K562 treated with DMSO at 1 percent for 24 hours (cell line): ENCODE measurements around the gene ZKSCAN5. TPM values are rescaled to one million over a fixed set of nuclear protein-coding genes. Genes with fewer than 3 reads are reported as not detected.

Source experiments
- total RNA-seq: library from RNA; unstranded; fragments of 300-600 nt; gene quantifications from 2 replicates; pipeline ENCODE4 v1.2.3, GENCODE V29; 2022; ENCODE audit warnings: low read depth; ENCODE audit not compliant: insufficient read depth

ZKSCAN5 gene
- 11.7 and 12.9 TPM in 2 replicates for total RNA-seq

GRCh38 chr7:99504603-99505323, at the start of gene ZKSCAN5:
ZKSCAN5 (plus strand) TSS chr7:99504662; CDS start chr7:99506045, 1,383 bp downstream.

GRCh38 chr7:99472561-99473314, 31.7 kb upstream of the ZKSCAN5 start, which contains the start of gene ZNF789:
ZNF789 (plus strand) TSS chr7:99472890; CDS start chr7:99476457, 3,567 bp downstream.

GRCh38 chr7:99499721-99500636, 4.5 kb upstream of the ZKSCAN5 start, which contains the start of gene ZNF394:
ZNF394 (minus strand) TSS chr7:99500281; CDS start chr7:99500093, 188 bp downstream.

GRCh38 chr7:99551767-99552463, 47.5 kb downstream of the ZKSCAN5 start, which contains the start of gene FAM200A:
FAM200A (minus strand) TSS chr7:99552114; CDS start chr7:99548407, 3,707 bp downstream.

GRCh38 chr7:99558306-99559174, 54.1 kb downstream of the ZKSCAN5 start, which contains the start of gene ZNF655:
ZNF655 (plus strand) TSS chr7:99558642; CDS start chr7:99560560, 1,918 bp downstream.

Other genes starting within 250 kb of the ZKSCAN5 start
- gene MYH16, start 231.8 kb upstream of the ZKSCAN5 start, total RNA-seq = not detected in 2 replicates
- 122 and 135 TPM in 2 replicates for gene ARPC1A, start 178.8 kb upstream of the ZKSCAN5 start, total RNA-seq
- gene ARPC1B, start 129.9 kb upstream of the ZKSCAN5 start, total RNA-seq = 1,077 and 1,088 TPM in 2 replicates
- 162 and 168 TPM in 2 replicates for gene PDAP1, start 96.1 kb upstream of the ZKSCAN5 start, total RNA-seq
- gene BUD31, start 95.7 kb upstream of the ZKSCAN5 start, total RNA-seq = 177 and 213 TPM in 2 replicates
- 14.0 and 15.7 TPM in 2 replicates for gene PTCD1, start 65.9 kb upstream of the ZKSCAN5 start, total RNA-seq
- 104 TPM in 2 replicates for gene CPSF4, start 65.7 kb upstream of the ZKSCAN5 start, total RNA-seq
- gene ATP5MF, start 38.5 kb upstream of the ZKSCAN5 start, total RNA-seq = 1,250 and 1,342 TPM in 2 replicates
- gene ZNF789, start 31.8 kb upstream of the ZKSCAN5 start, total RNA-seq = 10.0 and 16.6 TPM in 2 replicates
- 26.7 and 30.4 TPM in 2 replicates for gene ZNF394, start 4.4 kb upstream of the ZKSCAN5 start, total RNA-seq
- 5.2 and 6.4 TPM in 2 replicates for gene FAM200A, start 47.5 kb downstream of the ZKSCAN5 start, total RNA-seq
- 61.0 and 64.6 TPM in 2 replicates for gene ZNF655, start 54.0 kb downstream of the ZKSCAN5 start, total RNA-seq
- gene TMEM225B, start 93.6 kb downstream of the ZKSCAN5 start, total RNA-seq = 0.42 and 1.1 TPM in 2 replicates
- 10.4 and 11.2 TPM in 2 replicates for gene ZSCAN25, start 112.3 kb downstream of the ZKSCAN5 start, total RNA-seq
- gene CYP3A5, start 175.3 kb downstream of the ZKSCAN5 start, total RNA-seq = 4.8 and 6.7 TPM in 2 replicates
- not detected in 2 replicates for gene CYP3A7, start 230.5 kb downstream of the ZKSCAN5 start, total RNA-seq